K562 (cell line): ENCODE data around the gene MED19. TPM values are rescaled to one million over a fixed set of nuclear protein-coding genes. Genes with fewer than 3 reads are reported as not detected.
A peak's percentile ranks its signal among the peaks of the same experiment; 100 is the strongest.

Source experiments
- ARID4B ChIP-seq: sonication (generic); formaldehyde crosslinking; IDR thresholded peaks from 2 replicates; pipeline ENCODE4 v1.8.0; 2022; ENCODE audit warnings: mild to moderate bottlenecking, missing genetic modification reagents
- CBX3 ChIP-seq, 2 experiments: IDR thresholded peaks; 1 replicate in 1 of 2; 2 replicates in 1 of 2; pipeline ENCODE4 v1.6.1; 2012; ENCODE audit warnings: inconsistent platforms in 2 of 2, low read length in 2 of 2, borderline replicate concordance in 1 of 2, control low read depth in 1 of 2
- GABPA ChIP-seq: fragments of 200-800 bp; sonication (Bioruptor generic); conservative IDR thresholded peaks from 2 replicates; pipeline ENCODE4 v1.6.1; 2016; ENCODE audit warnings: low read depth, missing genetic modification characterization, missing compliant biosample characterization
- NR4A1 ChIP-seq, 2 experiments: fragments of 250-450 bp in 1 of 2; fragments of 450-650 bp in 1 of 2; sonication (Bioruptor Pico) in 1 of 2; IDR thresholded peaks; 2 replicates each; pipeline versions ENCODE4 v1.4.0 to v1.6.1; 2016 to 2020; ENCODE audit warnings: mild to moderate bottlenecking in 2 of 2, missing compliant biosample characterization in 1 of 2, missing genetic modification characterization in 1 of 2, moderate library complexity in 1 of 2
- ZBTB7A ChIP-seq: IDR thresholded peaks from 2 replicates; pipeline ENCODE4 v1.6.1; 2011; ENCODE audit warnings: low read depth, mild to moderate bottlenecking, low read length, moderate library complexity, borderline replicate concordance; ENCODE audit not compliant: control insufficient read depth
- ZFX ChIP-seq: sonication (generic); formaldehyde crosslinking; IDR thresholded peaks from 2 replicates; pipeline ENCODE4 v1.8.0; 2022; ENCODE audit warnings: mild to moderate bottlenecking, missing genetic modification reagents, moderate library complexity
- ZNF197 ChIP-seq: fragments of 200-800 bp; sonication (Bioruptor generic); IDR thresholded peaks from 2 replicates; pipeline ENCODE4 v1.6.1; 2016; ENCODE audit warnings: low read depth, missing genetic modification characterization, missing compliant biosample characterization
- ZNF282 ChIP-seq: sonication (generic); formaldehyde crosslinking; IDR thresholded peaks from 2 replicates; pipeline ENCODE4 v1.8.1; 2023; ENCODE audit warnings: missing genetic modification reagents
- polyA plus RNA-seq, 8 experiments: library from polyadenylated mRNA; depleted of rRNA in 4 of 8; stranded (reverse) in 5 of 8; unstranded in 3 of 8; fragments of >200 nt; fragmentation: Nextera tagmentation in 2 of 8; fragmentation: Illumina TruSeq in 1 of 8; extraction: Ambion mirVana in 2 of 8; extraction: Trizol in 1 of 8; gene quantifications; 2 replicates each; pipeline versions ENCODE4 v1.2.1 to v1.2.3, GENCODE V29; 2011 to 2014; ENCODE audit warnings: inconsistent platforms in 1 of 8, missing spikeins in 1 of 8
- total RNA-seq, 7 experiments: library from RNA; depleted of rRNA in 6 of 7; stranded (reverse); fragments of >200 nt in 6 of 7; fragmentation: Illumina TruSeq in 2 of 7; extraction: Trizol in 2 of 7; gene quantifications; 2 replicates each; pipeline versions ENCODE4 v1.2.1 to v1.2.3, GENCODE V29; 2011 to 2021; ENCODE audit warnings: low replicate concordance in 1 of 7
- TF ChIP-seq, protein P1 (sequence below), 2 experiments: fragments of 450-650 bp in 1 of 2; sonication (generic) in 1 of 2; formaldehyde crosslinking in 1 of 2; IDR thresholded peaks; 2 replicates each; pipeline versions ENCODE4 v1.7.1 to v1.9.0; 2016 to 2022; ENCODE audit warnings: inconsistent platforms in 1 of 2, mild to moderate bottlenecking in 1 of 2, missing genetic modification reagents in 1 of 2
- TF ChIP-seq, protein P2 (sequence below): fragments of 450-650 bp; conservative IDR thresholded peaks from 2 replicates; pipeline ENCODE4 v1.6.1; 2016; ENCODE audit warnings: missing genetic modification characterization, low read depth, mild to moderate bottlenecking, control low read depth, missing compliant biosample characterization

MED19 gene
- total and polyA plus RNA-seq, 9 of the 15 experiments (the other 6 are each of a cell fraction or from before 2014, with no cell fraction given) = 7.3 to 23.5 (median 15.0) TPM

GRCh38 chr11:57667736-57668433 is 44.1 kb downstream of the MED19 start, which contains the start of gene ZDHHC5 (continued):
- TF ChIP-seq, protein P1, sequence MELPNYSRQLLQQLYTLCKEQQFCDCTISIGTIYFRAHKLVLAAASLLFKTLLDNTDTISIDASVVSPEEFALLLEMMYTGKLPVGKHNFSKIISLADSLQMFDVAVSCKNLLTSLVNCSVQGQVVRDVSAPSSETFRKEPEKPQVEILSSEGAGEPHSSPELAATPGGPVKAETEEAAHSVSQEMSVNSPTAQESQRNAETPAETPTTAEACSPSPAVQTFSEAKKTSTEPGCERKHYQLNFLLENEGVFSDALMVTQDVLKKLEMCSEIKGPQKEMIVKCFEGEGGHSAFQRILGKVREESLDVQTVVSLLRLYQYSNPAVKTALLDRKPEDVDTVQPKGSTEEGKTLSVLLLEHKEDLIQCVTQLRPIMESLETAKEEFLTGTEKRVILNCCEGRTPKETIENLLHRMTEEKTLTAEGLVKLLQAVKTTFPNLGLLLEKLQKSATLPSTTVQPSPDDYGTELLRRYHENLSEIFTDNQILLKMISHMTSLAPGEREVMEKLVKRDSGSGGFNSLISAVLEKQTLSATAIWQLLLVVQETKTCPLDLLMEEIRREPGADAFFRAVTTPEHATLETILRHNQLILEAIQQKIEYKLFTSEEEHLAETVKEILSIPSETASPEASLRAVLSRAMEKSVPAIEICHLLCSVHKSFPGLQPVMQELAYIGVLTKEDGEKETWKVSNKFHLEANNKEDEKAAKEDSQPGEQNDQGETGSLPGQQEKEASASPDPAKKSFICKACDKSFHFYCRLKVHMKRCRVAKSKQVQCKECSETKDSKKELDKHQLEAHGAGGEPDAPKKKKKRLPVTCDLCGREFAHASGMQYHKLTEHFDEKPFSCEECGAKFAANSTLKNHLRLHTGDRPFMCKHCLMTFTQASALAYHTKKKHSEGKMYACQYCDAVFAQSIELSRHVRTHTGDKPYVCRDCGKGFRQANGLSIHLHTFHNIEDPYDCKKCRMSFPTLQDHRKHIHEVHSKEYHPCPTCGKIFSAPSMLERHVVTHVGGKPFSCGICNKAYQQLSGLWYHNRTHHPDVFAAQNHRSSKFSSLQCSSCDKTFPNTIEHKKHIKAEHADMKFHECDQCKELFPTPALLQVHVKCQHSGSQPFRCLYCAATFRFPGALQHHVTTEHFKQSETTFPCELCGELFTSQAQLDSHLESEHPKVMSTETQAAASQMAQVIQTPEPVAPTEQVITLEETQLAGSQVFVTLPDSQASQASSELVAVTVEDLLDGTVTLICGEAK (IDR thresholded peaks at IDR 0.05) = peak; percentile 83
- TF ChIP-seq, protein P1 (CRISPR knock-in tag; IDR thresholded peaks at IDR 0.05) = no peak
- TF ChIP-seq, protein P2, sequence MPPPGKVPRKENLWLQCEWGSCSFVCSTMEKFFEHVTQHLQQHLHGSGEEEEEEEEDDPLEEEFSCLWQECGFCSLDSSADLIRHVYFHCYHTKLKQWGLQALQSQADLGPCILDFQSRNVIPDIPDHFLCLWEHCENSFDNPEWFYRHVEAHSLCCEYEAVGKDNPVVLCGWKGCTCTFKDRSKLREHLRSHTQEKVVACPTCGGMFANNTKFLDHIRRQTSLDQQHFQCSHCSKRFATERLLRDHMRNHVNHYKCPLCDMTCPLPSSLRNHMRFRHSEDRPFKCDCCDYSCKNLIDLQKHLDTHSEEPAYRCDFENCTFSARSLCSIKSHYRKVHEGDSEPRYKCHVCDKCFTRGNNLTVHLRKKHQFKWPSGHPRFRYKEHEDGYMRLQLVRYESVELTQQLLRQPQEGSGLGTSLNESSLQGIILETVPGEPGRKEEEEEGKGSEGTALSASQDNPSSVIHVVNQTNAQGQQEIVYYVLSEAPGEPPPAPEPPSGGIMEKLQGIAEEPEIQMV = no peak
- TF ChIP-seq ARID4B (CRISPR knock-in tag) = peak; percentile 94
- no peak for TF ChIP-seq NR4A1 (CRISPR knock-in tag; IDR thresholded peaks at IDR 0.05)
- TF ChIP-seq NR4A1 (tag; IDR thresholded peaks at IDR 0.05) = peak; percentile 90
- TF ChIP-seq ZFX = peak; percentile 82
- no peak for TF ChIP-seq CBX3 (IDR thresholded peaks at IDR 0.05; ENCODE audit: borderline replicate concordance in 1 of 2, low read length in 2 of 2)
- TF ChIP-seq GABPA (tag) = peak; percentile 88
- TF ChIP-seq ZBTB7A = peak; percentile 69
- TF ChIP-seq ZNF197 (CRISPR knock-in tag) = peak; percentile 85; the same call in 1 of the 2 replicates
- TF ChIP-seq ZNF282 (CRISPR knock-in tag) = no peak; the same call in 1 of the 2 replicates
